Measurements from ENCODE around the gene STAMBPL1.
"Not testable (repeated sequence)": the region's sequence is repeated elsewhere in the genome, so short reads cannot be mapped to it uniquely, and the experiment has no call there.

Gene STAMBPL1

GRCh38 chr10:88879534-88880281 is at the start of gene STAMBPL1:
Gene STAMBPL1, plus strand, starts transcription at chr10:88880245. Its CDS starts 21,464 bp downstream, at chr10:88901709.
- FAIRE-seq (peak; percentile 24), DNase-seq (ENCODE audit: extremely low spot score, insufficient read length, low read depth) (peak; percentile 43)

DNA sequence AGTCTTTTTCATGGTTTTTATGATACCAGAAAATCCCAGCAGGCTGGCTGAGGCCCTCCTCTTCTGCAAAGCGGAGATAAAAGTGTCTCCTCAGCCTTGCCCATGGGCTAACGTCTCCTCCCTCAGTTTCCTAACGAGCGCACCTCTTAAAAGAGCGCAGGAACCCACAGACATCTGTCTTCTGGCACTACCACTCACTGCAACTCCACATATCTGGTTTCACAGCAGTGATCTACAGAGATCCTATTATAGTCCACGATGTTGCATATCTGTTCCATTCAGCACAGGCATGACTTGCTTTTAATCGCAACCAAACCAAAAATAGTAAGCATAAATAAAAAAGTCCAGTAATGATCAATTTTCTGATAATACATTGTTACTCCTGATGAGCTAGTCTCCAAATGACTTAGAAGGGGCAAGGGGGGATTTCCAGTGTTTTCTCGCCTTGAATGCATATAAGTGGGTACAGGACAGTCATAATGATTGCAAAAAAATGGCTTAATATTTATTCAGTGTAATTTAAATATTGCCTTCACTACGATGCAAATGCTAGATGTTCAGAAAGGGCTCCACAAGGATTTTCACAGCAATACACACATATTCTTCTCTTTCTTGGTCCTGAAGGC is 49.3 kb upstream of the STAMBPL1 start:
- DNase-seq (ENCODE audit: extremely low spot score, insufficient read length, low read depth) = no peak
- FAIRE-seq = no peak

DNA sequence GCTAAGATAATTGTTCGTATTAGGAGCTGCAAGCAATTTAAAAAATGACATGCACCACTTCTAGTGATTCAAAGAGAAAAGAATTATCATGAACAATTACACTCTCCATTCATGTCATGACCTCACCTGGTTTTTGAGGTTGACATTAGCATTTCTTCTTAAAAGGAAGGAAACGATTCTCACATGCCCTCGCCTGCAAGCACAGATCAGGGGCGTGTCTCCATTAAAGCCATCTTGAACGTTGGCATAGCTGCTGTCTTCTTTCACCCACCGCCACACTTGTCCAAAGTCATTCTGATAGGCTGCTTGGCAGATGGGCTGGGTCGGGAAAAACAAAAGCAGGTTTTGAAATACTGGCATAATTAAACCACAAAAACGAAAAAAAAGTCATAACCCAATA is 48.3 kb upstream of the STAMBPL1 start:
- FAIRE-seq = peak; percentile 46
- DNase-seq (ENCODE audit: extremely low spot score, insufficient read length, low read depth) = no peak

- no peak for FAIRE-seq
- no peak for DNase-seq (ENCODE audit: extremely low spot score, insufficient read length, low read depth)
Observed at GRCh38 chr10:88832376-88832775, 47.7 kb upstream of the STAMBPL1 start.

DNA sequence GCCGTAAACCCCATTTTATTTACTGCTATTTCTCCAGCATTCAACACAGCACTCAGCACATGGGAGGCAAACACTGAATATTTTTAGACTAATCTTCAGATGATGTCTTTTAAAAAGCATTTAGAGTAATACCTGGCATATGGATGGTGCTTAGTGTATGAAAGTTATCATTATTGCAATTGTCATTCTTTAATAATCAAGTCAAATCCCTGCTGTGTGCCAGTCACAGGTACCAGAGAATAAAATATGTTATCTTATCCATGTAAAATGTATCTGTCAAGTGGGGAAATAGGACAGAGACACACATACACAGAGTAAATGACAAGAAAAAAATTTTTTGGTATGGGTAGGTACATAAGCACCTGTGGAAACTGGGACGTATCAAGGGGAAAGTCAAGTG is 46.9 kb upstream of the STAMBPL1 start:
- DNase-seq (ENCODE audit: extremely low spot score, insufficient read length, low read depth) (no peak), FAIRE-seq (no peak)

- no peak for FAIRE-seq
- no peak for DNase-seq (ENCODE audit: extremely low spot score, insufficient read length, low read depth)
Observed at GRCh38 chr10:88833723-88834122, 46.3 kb upstream of the STAMBPL1 start.

DNA sequence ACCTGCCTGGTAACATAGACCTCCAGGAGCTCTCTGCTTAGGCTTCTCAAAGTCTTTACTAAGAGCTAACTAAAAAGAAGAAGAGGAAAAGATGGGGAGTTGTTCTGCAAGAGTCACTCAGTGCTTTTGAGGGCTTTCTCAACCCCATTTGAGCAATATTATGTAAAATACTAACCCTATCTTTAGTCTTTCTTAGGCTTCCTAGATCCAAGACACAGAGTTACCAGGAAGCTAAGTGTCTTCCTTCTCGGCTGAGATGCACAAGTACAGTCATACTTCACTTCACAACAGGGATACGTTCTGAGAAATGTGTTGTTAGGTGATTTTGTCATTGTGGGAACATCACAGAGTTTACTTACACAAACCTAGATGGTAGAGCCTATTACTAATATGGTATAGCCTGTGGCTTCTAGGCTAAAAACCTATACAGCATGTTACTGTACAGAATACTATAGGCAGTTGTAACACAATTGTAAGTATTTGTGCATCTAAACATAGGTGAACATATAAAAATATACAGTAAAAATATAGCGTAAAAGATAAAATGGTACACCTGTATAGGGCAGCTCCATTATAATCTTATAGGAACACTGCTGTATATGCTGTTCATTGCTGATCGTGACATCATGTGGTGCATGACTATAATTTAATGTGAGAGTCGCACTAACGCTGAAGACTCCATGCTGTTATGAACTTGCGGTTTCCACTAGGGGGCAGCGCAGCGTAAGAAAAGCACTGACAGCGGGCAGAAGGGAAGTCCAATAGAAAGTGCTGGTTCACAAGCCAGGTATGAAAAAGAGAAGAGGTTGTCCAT is 44.7 kb upstream of the STAMBPL1 start:
- FAIRE-seq = peak; percentile 98
- DNase-seq (ENCODE audit: extremely low spot score, insufficient read length, low read depth) = peak; percentile 46

GRCh38 chr10:88835910-88836221 is 44.2 kb upstream of the STAMBPL1 start:
- FAIRE-seq (no peak), DNase-seq (ENCODE audit: extremely low spot score, insufficient read length, low read depth) (no peak)

DNA sequence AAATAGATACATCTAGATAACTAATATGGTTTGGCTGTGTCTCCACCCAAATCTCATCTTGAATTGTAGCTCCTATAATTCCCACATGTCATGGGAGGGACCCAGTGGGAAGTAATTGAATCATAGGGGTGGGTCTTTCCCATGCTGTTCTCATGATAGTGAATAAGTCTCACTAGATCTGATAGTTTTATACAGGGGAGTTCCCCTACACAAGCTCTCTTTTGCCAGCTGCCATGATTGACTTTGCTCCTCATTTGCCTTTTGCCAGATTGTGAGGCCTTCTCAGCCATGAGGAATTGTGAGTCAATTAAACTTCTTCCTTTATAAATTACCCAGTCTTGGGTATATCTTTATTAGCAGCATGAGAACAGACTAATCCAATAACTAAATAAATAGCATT is 42.4 kb upstream of the STAMBPL1 start:
- not testable (repeated sequence) for DNase-seq (ENCODE audit: extremely low spot score, insufficient read length, low read depth); FAIRE-seq

DNA sequence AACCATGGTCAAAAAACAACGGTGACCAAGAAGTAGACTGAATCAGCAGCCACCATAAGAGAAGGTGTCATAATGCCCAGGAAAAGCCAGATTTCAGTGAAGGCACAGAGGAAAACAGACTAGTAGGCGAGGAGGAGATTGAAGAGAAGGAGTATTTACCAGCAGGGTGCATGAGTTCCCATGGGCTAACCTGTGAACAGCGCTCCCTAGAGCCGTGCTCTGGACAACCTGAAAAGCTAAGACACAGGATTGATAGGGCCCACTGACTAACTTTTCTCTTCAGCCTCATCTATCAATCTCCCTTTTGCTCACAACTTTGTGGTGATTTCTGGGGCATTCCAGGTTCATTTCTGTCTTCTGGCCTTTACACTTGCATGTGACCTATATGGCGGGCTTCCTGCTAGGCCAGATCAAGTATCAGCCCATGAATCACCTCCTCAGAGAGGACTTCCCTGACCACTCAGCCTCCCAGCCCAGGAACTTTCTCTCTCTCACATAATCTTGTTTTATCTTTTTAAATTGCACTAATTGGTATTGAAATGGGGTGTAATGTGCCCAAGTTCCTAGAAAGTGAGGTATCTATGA is 41.2 kb upstream of the STAMBPL1 start:
- no peak for FAIRE-seq

DNA sequence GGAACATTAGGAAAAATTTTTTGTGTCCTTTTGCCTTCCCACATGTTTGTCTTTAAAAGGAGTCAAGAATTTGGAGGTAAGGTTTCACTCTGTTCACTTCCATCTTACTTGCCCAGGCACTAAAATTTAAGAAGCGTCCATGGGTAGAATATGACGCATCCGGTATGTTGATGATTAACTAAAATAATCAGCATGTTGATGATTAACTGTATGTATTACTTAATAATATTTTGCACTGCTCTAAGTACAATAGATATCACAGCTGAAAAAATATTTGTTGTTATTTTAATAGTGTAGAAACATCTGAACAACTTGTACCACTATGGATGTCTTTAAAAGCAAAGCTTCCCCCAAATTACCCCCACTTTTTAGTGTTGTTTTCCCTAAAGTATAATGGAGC is 39.9 kb upstream of the STAMBPL1 start:
- FAIRE-seq (no peak), DNase-seq (ENCODE audit: extremely low spot score, insufficient read length, low read depth) (no peak)

More for the DNA sequence above, 41.2 kb upstream of the STAMBPL1 start:
- no peak for DNase-seq (ENCODE audit: extremely low spot score, insufficient read length, low read depth)

DNA sequence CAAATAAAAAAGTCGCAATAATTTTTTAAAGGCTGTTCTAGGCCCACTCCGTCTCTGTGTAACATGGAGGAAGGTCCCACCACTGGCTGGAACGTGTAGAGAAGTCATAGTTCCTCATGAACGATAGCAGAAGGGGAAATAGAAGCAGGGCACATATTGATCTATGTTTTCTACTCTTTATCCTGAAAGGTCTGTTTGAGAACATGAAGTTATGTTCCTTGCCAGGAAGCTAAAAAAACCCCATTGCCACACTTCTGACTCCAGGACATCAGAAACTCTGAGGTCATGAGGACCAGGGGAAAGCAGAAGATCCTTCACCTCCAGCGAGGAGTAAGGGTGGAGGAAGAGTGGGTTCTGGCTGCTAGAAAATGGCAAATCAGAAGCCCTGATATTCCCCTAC is 39.2 kb upstream of the STAMBPL1 start:
- DNase-seq (ENCODE audit: extremely low spot score, insufficient read length, low read depth) = no peak
- no peak for FAIRE-seq

- no peak for DNase-seq (ENCODE audit: extremely low spot score, insufficient read length, low read depth)
- FAIRE-seq = peak; percentile 5
Observed at GRCh38 chr10:88841316-88842111, 38.5 kb upstream of the STAMBPL1 start.

- FAIRE-seq (no peak), DNase-seq (ENCODE audit: extremely low spot score, insufficient read length, low read depth) (no peak)
Observed at GRCh38 chr10:88843171-88843570, 36.9 kb upstream of the STAMBPL1 start.

DNA sequence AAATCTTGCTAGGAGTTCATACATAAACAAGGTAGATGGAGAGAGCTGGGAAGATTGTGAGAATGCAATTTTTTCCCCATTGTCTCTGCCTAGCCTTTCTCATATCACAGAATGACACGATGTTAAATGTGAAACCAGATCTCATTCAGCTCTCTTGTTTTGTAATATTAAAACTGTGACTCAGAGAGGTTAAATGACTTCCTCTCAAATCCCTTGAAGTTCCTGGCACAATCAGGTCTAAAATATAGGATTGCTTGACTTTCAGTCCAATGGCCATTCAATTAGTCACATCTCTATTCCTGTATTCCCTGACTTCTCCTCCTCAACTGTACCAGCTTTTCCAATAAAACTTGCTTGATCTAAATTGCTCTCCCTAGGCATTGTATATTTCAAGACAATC is 31.5 kb upstream of the STAMBPL1 start:
- peak; percentile 67 for FAIRE-seq
- no peak for DNase-seq (ENCODE audit: extremely low spot score, insufficient read length, low read depth)

DNA sequence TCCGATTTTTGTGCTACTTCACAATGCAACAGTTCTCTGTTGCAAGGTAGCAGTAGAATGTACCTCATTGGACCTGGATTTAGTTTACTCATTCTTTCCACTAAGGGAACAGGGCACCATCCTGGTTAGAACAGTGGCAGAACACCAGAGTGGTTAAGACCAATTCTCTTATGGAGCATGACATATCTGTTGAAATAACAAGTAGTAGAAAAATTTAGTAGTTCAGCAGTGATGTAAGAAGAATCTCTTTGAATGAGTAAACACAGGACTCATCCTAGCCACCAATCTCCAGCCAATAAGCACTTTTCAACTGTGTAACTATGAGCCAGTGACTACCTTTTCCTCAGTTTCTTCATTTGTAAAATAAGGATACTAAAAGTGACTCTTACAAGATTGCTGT is 30.8 kb upstream of the STAMBPL1 start:
- DNase-seq (ENCODE audit: extremely low spot score, insufficient read length, low read depth) (no peak), FAIRE-seq (peak; percentile 52)

DNA sequence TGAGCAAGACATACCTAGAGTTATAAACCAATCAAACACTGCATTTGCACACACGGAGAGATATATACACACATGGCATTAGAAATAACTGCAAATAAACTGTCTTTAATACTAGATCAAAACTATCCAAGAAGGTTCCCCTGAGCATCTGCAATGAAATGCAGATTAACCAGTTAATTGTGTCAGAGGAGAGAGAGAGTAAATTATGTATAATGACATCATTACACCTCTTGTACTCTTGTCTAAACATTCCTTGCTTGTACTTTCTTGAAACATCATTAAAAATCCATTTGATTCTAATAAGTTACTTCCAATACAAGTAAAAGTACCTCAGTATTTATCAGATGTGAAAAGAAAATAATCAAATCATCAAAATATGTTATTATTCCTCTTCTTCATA is 29.3 kb upstream of the STAMBPL1 start:
- FAIRE-seq (no peak), DNase-seq (ENCODE audit: extremely low spot score, insufficient read length, low read depth) (no peak)

DNA sequence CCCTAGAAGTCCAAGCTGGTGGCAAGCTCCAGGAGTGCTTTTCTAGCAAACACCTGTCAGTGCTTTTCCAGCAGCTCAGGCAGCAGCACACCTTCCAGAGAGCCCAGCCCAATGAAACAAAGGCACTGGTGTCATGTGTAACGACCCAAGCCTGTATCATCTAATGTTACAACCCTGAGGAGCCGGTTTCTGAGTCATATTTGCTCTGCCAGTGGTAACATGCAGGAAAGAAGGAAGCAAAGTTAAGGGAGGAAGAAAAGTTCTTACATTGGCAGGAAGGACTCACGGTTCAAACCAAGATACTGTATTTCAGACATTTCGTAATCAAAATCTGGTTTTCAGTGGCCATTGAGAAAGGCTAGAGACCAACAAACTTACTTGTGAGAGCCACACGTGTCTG is 28.3 kb upstream of the STAMBPL1 start, which contains the start of gene ANKRD22:
Gene ANKRD22 (minus strand): TSS at position 139 of the 400 bp plus-strand sequence. CDS start 237 bp downstream, outside the sequence.
- peak; percentile 35 for FAIRE-seq
- DNase-seq (ENCODE audit: extremely low spot score, insufficient read length, low read depth) = no peak

GRCh38 chr10:88852327-88852726 is 27.7 kb upstream of the STAMBPL1 start:
- no peak for FAIRE-seq

More at GRCh38 chr10:88852327-88852726, 27.7 kb upstream of the STAMBPL1 start:
- DNase-seq (ENCODE audit: extremely low spot score, insufficient read length, low read depth) = no peak

All from GM18507 (cell line).